Mononuclear cell (primary cell): Measurements from ENCODE around the gene ARL3. TPM values are rescaled to one million over a fixed set of nuclear protein-coding genes. Genes with fewer than 3 reads are reported as not detected.
"Not testable (repeated sequence)": the region's sequence is repeated elsewhere in the genome, so short reads cannot be mapped to it uniquely, and the experiment has no call there.

ENCODE experiments used
- H3K27me3 ChIP-seq: 2 replicates; pipeline ENCODE4 v1.6.0; 2011; ENCODE audit warnings: low read length, control low read depth; ENCODE audit not compliant: insufficient read depth
- H3K4me1 ChIP-seq: 2 replicates; pipeline ENCODE4 v1.5.1; 2011; ENCODE audit warnings: mild to moderate bottlenecking, low read length, control low read depth; ENCODE audit not compliant: insufficient read depth
- H3K4me3 ChIP-seq: 2 replicates; pipeline ENCODE4 v1.5.1; 2011; ENCODE audit warnings: mild to moderate bottlenecking, low read length, moderate library complexity
- H3K9me3 ChIP-seq: 2 replicates; pipeline ENCODE4 v1.5.1; 2011; ENCODE audit warnings: low read depth, mild to moderate bottlenecking, control low read depth, low read length
- total RNA-seq: library from RNA; depleted of rRNA; stranded (reverse); fragments of >200 nt; gene quantifications from one replicate; pipeline ENCODE4 v1.2.3, GENCODE V29; 2012

Gene ARL3
- total RNA-seq, 1 donor = 0.84 TPM

DNA sequence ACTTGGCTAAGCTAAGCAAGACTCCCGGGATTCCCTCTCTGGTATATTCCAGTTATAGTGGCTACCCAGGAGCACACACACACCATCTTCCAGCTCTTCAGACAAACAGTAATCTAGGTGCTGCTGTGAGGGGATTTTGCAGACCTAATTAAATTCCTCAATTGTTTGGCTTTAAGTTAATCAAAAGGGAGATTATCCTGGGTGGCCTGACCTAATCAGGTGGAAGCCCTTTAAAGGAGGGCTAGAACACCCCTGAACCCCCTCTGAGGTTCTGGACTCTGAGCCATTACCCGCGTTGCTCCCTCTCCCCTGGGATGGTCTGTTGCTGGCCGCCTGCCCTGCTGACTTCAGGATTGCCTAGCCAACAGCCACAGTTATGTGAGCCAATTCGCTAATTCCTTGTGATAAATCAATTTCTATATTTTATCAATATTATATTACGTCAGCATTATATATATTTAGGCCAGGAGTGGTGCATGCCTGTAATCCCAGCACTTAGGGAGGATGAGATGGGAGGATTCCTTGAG, 6.6 kb upstream of the ARL3 start:
- Histone ChIP-seq H3K27me3 (no peaks in the 10 kb centered on the region), H3K9me3 (no peaks in the 10 kb centered on the region), H3K4me3 (no peak overlapping the region), H3K4me1 (peaks cover 7% of the 10 kb centered on the region)

DNA sequence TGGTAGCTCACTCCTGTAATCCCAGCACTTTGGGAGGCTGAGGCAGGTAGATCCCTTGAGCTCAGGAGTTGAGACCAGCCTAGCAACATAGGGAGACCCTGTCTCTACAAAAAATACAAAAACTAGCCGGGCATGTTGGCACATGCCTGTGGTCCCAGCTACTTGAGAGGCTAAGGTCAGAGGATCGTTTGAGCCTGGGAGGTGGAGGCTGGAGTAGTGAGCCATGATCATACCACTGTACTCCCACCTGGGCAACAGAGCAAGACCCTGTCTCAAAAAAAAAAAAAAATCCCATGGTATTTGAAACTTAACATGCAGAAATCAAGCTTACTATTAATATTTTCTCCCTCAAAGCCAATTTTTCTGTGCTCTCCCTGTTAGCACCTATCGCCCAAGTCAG, 6.1 kb upstream of the ARL3 start:
- Histone ChIP-seq H3K4me1 (peaks cover 12% of the 10 kb centered on the region), H3K4me3 (no peak overlapping the region), H3K9me3 (no peaks in the 10 kb centered on the region), H3K27me3 (no peaks in the 10 kb centered on the region)

DNA sequence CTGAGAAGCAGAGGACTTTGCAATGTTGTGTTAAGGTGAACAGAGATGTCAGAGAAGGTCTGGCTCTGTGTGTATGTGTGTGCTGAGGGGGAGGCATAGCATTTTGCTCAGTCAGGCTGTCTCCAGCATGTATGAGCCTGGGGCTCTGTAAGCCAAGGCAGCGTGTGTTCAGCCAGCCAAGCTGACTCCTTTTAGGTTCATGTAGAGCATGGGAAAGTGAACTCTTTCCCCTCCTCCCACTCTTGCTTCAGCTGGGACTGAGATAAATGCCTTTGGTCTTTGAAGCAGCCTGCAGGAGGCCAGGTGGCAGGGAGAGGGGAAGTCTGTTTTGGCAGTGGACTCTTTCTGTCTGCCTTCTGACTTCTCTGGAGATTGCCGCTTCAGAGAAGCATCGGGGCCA, 4.0 kb upstream of the ARL3 start:
- no peaks in the 10 kb centered on the region for H3K9me3 ChIP-seq
- H3K4me3 ChIP-seq = no peak overlapping the region
- H3K27me3 ChIP-seq = no peaks in the 10 kb centered on the region
- H3K4me1 ChIP-seq = peaks cover 24% of the 10 kb centered on the region

DNA sequence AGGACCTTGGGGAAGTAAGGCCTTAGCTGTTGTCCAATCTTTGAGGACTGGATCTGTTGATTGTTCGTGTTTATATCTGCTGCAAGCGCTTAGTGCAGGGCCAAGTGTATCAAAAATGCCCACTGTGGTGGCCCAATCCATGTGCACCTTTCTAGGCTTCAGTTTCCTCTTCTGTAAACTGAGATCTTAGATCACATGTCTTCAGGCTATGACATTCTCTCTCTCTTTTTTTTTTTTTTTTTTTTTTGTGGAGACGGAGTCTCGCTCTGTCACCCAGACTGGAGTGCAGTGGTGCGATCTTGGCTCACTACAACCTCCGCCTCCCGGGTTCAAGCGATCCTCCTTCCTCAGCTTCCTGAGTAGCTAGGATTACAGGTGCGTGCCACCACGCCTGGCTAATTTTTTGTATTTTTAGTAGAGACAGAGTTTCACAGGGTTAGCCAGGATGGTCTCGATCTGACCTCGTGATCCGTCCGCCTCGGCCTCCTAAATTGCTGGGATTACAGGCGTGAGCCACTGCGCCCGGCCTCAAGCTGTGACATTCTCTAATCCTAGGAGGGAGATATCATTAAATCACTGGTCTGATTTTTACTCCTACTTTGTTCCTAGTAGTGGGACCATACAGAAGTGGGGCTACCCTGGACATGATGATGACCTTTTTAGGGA, 2.8 kb upstream of the ARL3 start:
- H3K27me3 ChIP-seq, H3K9me3 ChIP-seq, H3K4me3 ChIP-seq: not testable (repeated sequence)
- peaks cover 27% of the 10 kb centered on the region for H3K4me1 ChIP-seq

GRCh38 chr10:102715880-102716279, 1.7 kb upstream of the ARL3 start:
- Histone ChIP-seq H3K4me1 (peaks cover 27% of the 10 kb centered on the region), H3K9me3 (no peaks in the 10 kb centered on the region), H3K4me3 (no peak overlapping the region), H3K27me3 (no peaks in the 10 kb centered on the region)

DNA sequence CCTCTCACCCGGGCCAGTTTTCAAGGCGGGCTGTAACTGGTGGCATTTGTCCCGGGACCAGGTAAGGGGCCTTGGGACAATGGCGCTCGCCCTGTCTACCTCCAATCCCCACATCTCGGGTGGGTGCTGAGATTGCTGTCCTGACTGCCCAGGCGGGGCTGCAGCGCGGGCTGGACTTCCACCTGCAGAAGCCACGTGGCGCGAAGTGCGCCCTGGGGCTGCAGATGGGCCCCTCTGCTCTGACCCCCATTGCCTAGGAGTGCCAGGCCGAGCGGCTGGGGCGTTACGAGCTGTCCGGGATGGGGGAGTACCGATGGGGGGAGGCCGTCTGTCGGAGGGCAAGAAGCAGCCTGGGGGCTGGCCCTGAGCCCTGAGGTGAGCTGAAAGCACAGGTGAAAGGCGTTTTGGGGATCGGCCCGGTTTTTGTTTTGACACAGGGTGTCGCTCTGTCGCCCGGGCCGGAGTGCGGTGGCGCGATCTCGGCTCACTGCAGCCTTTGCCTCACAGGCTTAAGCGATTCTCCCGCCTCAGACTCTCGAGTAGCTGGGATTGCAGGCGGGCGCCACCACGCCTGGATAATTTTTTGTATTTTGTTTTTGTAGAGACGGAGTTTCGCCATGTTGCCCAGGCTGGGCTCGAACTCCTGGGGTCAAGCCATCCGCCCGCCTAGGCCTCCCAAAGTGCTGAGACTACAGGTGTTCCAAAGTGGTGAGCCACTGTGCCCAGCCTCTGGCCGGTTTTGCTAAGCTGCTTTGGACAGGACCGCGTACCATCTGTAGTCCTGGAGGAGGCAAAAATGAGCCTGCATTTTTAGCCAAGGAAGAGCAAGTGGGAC, 641 bp upstream of the ARL3 start, which contains the start of gene SFXN2:
Gene SFXN2 (plus strand): TSS at position 16 of the 835 bp plus-strand sequence. CDS start 12,001 bp downstream, outside the sequence.
- no peaks in the 10 kb centered on the region for H3K27me3 ChIP-seq
- no peaks in the 10 kb centered on the region for H3K9me3 ChIP-seq
- H3K4me3 ChIP-seq = peak within 1 kb of the TSS; percentile 76
- H3K4me1 ChIP-seq = peaks cover 27% of the 10 kb centered on the region

- H3K4me1 ChIP-seq = peaks cover 25% of the 10 kb centered on the region
- H3K27me3 ChIP-seq = no peaks in the 10 kb centered on the region
- H3K4me3 ChIP-seq = peak overlapping the region; percentile 76
- H3K9me3 ChIP-seq = no peaks in the 10 kb centered on the region
Observed at GRCh38 chr10:102713539-102713813, 721 bp downstream of the ARL3 start.

DNA sequence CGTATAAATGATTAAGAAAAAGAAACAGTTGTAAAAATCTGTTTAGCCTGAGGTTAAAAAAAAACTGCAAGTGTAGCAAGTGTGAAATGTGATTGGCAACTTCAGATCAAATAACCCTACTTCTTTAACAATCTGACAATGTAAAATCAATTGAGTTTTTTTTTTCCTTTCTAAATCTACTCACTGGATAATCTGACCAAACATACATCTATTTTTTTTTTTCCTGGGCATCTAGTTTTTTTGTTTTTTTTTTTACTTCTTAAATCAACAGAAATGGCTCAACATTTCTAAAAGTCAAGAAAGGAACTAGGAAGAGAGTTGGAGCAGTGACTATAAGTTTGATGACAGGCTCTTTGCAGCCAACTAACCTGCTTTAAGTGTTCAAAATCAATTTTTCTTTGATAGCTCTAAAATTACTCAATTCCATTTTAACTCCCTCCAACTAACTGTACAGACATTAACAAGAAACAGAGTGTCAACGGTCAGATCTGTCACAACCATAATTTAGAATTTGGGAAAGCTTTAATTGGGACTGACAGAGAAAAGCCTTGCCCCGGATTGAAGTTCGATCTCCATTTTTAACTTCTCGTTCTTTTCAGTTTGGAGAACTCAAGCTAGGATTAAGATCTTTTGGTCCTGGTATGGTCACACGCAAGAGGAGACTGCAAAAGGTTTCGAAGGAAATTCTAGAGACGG, 1.2 kb downstream of the ARL3 start:
- no peaks in the 10 kb centered on the region for H3K27me3 ChIP-seq
- H3K4me3 ChIP-seq = peak overlapping the region; percentile 76
- no peaks in the 10 kb centered on the region for H3K9me3 ChIP-seq
- H3K4me1 ChIP-seq = peaks cover 20% of the 10 kb centered on the region

- Histone ChIP-seq H3K4me1 (peaks cover 20% of the 10 kb centered on the region), H3K9me3 (no peaks in the 10 kb centered on the region), H3K4me3 (no peak overlapping the region), H3K27me3 (no peaks in the 10 kb centered on the region)
Observed at GRCh38 chr10:102712089-102712488, 2.1 kb downstream of the ARL3 start.

DNA sequence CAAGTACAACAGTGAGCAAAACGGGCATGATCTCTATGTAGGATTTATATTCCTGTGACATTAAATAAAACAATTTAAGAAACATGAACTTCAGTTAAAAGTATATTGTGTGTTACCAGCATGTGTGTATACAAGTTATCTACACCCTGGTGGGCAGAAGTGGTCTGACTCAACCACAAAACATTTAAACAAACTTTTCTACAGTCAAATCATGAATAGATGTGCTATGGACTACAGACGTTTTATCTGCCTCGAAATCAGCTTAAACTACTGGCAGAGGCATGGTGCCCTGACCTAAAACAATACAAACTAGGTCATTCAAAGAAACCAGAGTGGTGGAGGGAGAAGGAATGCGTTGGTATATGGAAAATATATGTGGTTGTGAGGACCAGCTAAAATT, 3.6 kb downstream of the ARL3 start:
- no peaks in the 10 kb centered on the region for H3K27me3 ChIP-seq
- H3K9me3 ChIP-seq = no peaks in the 10 kb centered on the region
- H3K4me1 ChIP-seq = peaks cover 18% of the 10 kb centered on the region
- H3K4me3 ChIP-seq = no peak overlapping the region

DNA sequence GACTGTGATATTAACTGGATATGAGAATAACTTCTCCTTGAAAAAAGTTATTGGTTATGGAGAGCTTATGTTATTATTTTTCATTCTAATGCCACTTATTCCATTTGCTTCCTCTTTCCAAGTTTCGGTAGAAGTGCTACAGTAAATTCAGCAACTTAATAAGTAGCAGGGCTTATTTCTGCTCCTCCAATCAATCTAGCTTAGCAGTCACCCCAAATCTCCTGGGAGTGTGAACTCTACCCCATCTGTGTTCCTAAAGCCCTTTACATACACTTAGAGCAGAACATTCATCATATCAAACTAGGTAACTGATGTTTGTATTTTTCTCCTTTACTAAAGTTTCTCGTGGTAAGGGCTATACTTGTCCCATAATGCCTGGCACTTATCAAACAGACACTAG, 8.7 kb downstream of the ARL3 start:
- Histone ChIP-seq H3K27me3 (no peaks in the 10 kb centered on the region), H3K9me3 (no peaks in the 10 kb centered on the region), H3K4me1 (peaks cover 3% of the 10 kb centered on the region), H3K4me3 (no peak overlapping the region)

GRCh38 chr10:102704915-102705314, 9.3 kb downstream of the ARL3 start:
- peaks cover 3% of the 10 kb centered on the region for H3K4me1 ChIP-seq
- no peaks in the 10 kb centered on the region for H3K9me3 ChIP-seq
- H3K27me3 ChIP-seq = no peaks in the 10 kb centered on the region
- H3K4me3 ChIP-seq = no peak overlapping the region

GRCh38 chr10:102702742-102703141, 11.5 kb downstream of the ARL3 start:
- Histone ChIP-seq H3K9me3 (no peaks in the 10 kb centered on the region), H3K4me1 (peaks cover 3% of the 10 kb centered on the region), H3K27me3 (no peaks in the 10 kb centered on the region), H3K4me3 (no peak overlapping the region)

DNA sequence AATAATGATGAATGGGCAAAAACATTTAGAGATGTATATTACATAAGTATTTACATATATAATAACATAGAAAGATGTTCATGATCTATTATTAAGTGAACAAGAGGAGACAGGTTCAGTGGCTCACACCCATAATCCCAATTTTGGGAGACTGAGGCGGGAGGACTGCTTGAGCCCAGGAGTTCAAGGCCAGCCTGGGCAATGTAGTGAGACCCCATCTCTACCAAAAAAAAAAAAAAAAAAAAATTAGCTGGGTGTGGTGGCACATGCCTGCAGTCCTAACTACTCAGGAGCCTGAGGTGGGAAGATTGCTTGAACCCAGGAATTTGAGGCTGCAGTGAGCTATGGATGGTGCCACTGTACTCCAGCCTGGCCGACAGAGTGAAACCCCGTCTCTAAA, 12.4 kb downstream of the ARL3 start:
- Histone ChIP-seq H3K27me3 (no peaks in the 10 kb centered on the region), H3K9me3 (no peaks in the 10 kb centered on the region), H3K4me1 (peaks cover 3% of the 10 kb centered on the region), H3K4me3 (no peak overlapping the region)

GRCh38 chr10:102701272-102701671, 12.9 kb downstream of the ARL3 start:
- H3K4me3 ChIP-seq = no peak overlapping the region
- no peaks in the 10 kb centered on the region for H3K9me3 ChIP-seq
- H3K27me3 ChIP-seq = no peaks in the 10 kb centered on the region
- peaks cover 3% of the 10 kb centered on the region for H3K4me1 ChIP-seq
